Measurements from ENCODE around the gene CDC23. TPM values are rescaled to one million over a fixed set of nuclear protein-coding genes. Genes with fewer than 3 reads are reported as not detected.
"Not testable (repeated sequence)": the region's sequence is repeated elsewhere in the genome, so short reads cannot be mapped to it uniquely, and the experiment has no call there.

CDC23 gene
- total and polyA plus RNA-seq, 2 donors: 20.1 to 44.1 TPM

DNA sequence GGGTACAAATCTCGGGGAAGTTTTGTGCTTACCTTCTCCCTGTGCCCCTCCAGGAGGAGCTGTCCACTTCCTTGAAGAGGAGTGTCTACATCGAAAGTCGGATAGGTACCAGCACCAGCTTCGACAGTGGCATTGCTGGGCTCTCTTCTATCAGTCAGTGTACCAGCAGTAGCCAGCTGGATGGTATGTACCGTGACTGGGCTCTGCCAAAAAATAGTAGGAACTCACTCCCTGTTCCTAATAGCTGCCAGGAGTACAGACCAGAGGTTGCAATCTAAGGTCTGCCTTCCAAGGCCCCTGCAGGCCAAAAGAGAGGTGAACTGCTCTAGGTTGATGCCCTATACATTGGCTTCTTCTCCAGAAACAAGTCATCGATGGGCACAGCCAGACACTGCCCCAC lies 30.3 kb downstream of the CDC23 start:
- DNase-seq (ENCODE audit: extremely low spot score): no peak
- 93% methylated on average over 6 of the region's 6 CpGs for WGBS
- no peaks in the 10 kb centered on the region for H3K36me3 ChIP-seq (ENCODE audit: insufficient read depth)
- no peak overlapping the region for H3K27ac ChIP-seq (ENCODE audit: low read depth)
- no peaks in the 10 kb centered on the region for H3K4me1 ChIP-seq (ENCODE audit: insufficient read depth)
- no peak overlapping the region for H3K4me3 ChIP-seq (ENCODE audit: low read depth, low read length)

DNA sequence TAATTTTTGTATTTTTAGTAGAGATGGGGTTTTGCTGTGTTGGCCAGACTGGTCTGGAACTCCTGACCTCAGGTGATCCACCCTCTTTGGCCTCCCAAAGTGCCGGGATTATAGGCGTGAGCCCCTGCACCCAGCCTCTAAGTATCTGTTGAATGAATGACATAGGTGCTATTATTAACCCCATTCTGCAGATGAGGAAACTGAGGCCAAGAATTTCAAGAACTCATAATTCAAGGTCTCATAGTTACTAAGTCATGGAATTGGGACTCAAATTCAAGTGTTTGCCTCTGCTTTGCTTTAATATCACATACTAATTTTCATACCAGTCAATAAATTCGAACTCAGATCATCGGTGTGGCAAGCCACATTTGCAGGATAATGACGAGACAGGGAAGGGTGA lies 32.3 kb downstream of the CDC23 start:
- Histone ChIP-seq H3K4me1 (ENCODE audit: insufficient read depth) (peaks cover 2% of the 10 kb centered on the region), H3K36me3 (ENCODE audit: insufficient read depth) (no peaks in the 10 kb centered on the region), H3K4me3 (ENCODE audit: low read depth, low read length) (no peak overlapping the region), H3K27ac (ENCODE audit: low read depth) (no peak overlapping the region)
- WGBS: 94% methylated on average over 5 of the region's 5 CpGs
- no peak for DNase-seq (ENCODE audit: extremely low spot score)

DNA sequence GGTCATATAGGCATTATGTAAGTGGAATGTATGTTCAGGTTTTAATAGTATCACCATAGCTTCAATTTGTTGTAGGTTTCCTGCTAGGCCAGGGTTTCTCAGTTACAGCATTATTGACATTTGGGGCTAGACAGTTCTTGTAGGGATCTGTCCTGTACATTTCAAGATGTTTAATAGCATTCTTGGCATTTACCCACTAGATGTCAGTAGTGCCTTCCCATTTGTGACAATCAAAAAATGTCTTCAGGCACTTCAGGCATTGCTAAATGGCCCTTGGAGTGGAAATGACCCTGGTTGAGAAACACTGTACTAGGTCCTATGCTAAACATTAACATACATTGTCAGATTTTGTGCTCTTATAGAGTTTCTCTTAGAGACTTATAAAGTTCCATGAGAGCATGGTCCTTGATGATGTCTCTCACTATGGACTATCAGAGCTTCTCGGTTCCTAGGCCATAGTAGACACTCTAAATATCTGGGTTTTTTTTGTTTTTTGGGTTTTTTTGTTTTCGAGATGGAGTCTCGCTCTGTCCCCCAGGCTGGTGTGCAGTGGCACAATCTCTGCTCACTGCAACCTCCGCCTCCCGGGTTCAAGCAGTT lies 32.8 kb downstream of the CDC23 start:
- DNase-seq (ENCODE audit: extremely low spot score): peak; percentile 17
- no peaks in the 10 kb centered on the region for H3K36me3 ChIP-seq (ENCODE audit: insufficient read depth)
- peaks cover 2% of the 10 kb centered on the region for H3K4me1 ChIP-seq (ENCODE audit: insufficient read depth)
- 73% methylated on average over 5 of the region's 5 CpGs for WGBS
- no peak overlapping the region for H3K27ac ChIP-seq (ENCODE audit: low read depth)
- no peak overlapping the region for H3K4me3 ChIP-seq (ENCODE audit: low read depth, low read length)

DNA sequence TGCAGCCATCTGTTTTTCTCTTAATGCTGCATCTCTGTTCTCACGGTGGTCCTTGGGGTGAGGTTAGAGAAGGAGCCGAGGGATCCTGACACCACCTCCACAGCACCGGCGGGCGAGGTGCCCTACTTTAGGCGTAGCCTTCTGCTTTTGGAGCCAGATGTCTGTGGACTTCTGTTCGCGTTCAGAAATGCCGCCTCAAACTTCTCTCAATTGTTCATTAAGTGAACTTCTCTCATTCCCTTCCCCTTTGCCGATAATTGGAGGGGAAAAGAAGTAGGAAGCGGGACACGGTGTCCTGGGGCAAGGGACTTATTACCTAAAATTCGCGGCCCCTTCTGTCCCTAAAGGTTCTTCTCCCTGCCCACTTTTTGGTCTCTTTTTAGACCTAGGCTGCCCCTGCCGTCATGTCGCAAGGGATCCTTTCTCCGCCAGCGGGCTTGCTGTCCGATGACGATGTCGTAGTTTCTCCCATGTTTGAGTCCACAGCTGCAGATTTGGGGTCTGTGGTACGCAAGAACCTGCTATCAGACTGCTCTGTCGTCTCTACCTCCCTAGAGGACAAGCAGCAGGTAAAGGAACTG lies 33.8 kb downstream of the CDC23 start:
- H3K4me1 ChIP-seq (ENCODE audit: insufficient read depth): peaks cover 2% of the 10 kb centered on the region
- no peak for DNase-seq (ENCODE audit: extremely low spot score)
- H3K4me3 ChIP-seq (ENCODE audit: low read depth, low read length): no peak overlapping the region
- WGBS: 1% methylated on average over 23 of the region's 23 CpGs
- H3K27ac ChIP-seq (ENCODE audit: low read depth): no peak overlapping the region
- H3K36me3 ChIP-seq (ENCODE audit: insufficient read depth): no peaks in the 10 kb centered on the region

DNA sequence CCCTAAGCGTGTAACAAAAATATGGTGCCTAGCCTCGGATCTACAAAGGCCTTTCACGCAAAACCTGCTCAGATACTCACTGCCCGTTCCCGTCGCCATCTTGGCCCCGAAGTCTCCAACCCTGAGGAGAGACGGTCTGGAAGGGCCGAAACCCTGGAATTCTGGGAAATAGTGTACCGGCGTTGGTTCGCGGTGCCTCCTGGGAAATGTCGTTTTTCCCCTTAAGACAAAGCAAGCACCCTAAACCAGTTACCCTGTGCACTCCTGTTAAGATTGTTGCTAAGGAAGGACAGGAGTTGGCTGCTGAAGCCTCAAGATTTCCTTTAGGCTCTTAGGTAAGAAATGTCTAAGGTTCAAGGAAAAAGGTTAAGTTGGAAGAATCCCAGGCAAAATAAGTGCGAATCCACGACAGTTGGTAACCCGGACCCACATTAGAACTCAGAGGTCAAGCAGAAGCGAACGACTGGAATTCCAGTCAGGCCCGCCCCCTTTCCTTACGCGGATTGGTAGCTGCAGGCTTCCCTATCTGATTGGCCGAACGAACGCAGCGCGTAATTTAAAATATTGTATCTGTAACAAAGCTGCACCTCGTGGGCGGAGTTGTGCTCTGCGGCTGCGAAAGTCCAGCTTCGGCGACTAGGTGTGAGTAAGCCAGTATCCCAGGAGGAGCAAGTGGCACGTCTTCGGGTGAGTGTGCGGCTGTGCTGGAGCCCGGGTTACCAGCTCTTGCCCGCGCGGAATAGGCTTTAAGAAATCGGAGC lies 34.4 kb downstream of the CDC23 start, which contains the start of the genes BRD8 and KIF20A:
BRD8 (minus strand) TSS at position 115 of the 761 bp plus-strand sequence; CDS start at position 99, 16 bp downstream.
KIF20A (plus strand) TSS at position 597 of the 761 bp plus-strand sequence. CDS start 569 bp downstream, outside the sequence.
- WGBS: under 1% methylated on average over 41 of the region's 41 CpGs
- Histone ChIP-seq H3K27ac (ENCODE audit: low read depth) (peak within 1 kb of the TSS; percentile 75), H3K36me3 (ENCODE audit: insufficient read depth) (no peaks in the 10 kb centered on the region), H3K4me3 (ENCODE audit: low read depth, low read length) (peak within 1 kb of the TSS; percentile 78), H3K4me1 (ENCODE audit: insufficient read depth) (peaks cover 2% of the 10 kb centered on the region)
- peak; percentile 94 for DNase-seq (ENCODE audit: extremely low spot score)

DNA sequence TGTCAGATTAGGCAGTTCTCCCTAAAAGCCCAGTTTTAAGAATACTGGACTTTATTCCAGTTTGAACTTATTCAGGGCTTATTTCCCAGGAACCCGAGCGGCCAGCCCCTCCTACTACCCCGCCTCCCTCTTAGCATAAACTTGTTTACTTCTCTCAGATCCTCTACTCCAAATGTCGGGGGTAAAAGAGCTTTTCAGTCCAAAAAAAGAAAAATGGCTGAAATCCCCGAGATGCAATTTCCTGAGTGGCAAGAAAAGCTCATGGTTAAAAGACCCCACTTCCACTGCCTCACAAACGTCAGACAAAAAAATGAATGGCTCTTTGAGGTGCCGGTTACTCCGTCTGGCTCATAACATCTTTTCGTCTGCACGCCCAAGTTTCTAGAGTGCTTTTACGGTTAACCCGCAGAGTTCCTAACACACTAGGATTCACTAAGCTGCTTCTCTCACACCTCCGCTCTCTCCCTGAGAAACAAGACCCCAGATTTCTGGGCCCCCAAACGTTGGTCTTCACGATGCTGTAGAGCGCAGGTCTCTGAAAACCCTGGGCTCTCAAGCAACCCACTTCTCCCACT lies 35.1 kb downstream of the CDC23 start:
- H3K4me3 ChIP-seq (ENCODE audit: low read depth, low read length): peak overlapping the region; percentile 78
- H3K4me1 ChIP-seq (ENCODE audit: insufficient read depth): peaks cover 2% of the 10 kb centered on the region
- DNase-seq (ENCODE audit: extremely low spot score): no peak
- H3K36me3 ChIP-seq (ENCODE audit: insufficient read depth): no peaks in the 10 kb centered on the region
- WGBS: under 1% methylated on average over 16 of the region's 16 CpGs
- H3K27ac ChIP-seq (ENCODE audit: low read depth): peak overlapping the region; percentile 53

DNA sequence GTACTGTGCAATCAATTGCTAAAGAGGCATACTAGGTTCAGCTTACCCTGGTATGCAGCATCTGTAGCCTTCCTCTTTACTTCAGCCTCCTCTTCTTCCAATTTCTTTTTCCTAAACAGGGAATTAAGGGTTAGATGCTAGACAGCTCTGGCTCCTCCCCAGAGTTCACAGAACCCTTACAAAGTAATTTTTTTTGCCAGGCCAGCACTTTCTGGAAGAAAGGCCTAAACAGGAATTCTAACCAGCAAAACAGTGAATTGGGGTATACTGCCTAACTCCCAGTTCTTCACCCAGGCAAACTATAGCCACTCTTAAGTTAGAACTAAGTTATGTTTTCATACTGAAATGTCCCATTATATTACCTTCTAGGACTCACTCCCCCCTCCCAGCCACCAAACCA lies 42.8 kb downstream of the CDC23 start:
- no peaks in the 10 kb centered on the region for H3K4me1 ChIP-seq (ENCODE audit: insufficient read depth)
- peaks cover 12% of the 10 kb centered on the region for H3K36me3 ChIP-seq (ENCODE audit: insufficient read depth)
- H3K4me3 ChIP-seq (ENCODE audit: low read depth, low read length): no peak overlapping the region
- DNase-seq (ENCODE audit: extremely low spot score): no peak
- no peak overlapping the region for H3K27ac ChIP-seq (ENCODE audit: low read depth)

DNA sequence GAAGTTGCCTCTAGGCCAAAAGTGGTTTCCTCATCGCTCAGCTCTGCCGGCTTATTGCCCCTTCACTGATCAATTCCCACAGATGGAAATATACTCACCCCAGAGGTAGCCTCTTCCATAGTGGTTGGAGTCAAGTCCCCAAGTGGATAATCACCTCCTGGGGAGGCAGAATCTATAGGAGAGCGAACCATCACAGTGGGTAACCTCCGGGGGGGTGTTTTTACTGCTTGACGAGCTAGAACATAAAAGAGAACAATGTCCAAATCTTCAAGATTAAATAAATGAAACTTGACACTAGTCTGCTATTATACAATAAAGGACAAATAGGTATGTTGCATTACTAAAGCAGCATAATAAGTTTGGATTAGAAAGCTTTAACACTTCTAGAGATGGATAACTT lies 44.0 kb downstream of the CDC23 start:
- DNase-seq (ENCODE audit: extremely low spot score): no peak
- Histone ChIP-seq H3K4me1 (ENCODE audit: insufficient read depth) (no peaks in the 10 kb centered on the region), H3K4me3 (ENCODE audit: low read depth, low read length) (no peak overlapping the region), H3K27ac (ENCODE audit: low read depth) (no peak overlapping the region), H3K36me3 (ENCODE audit: insufficient read depth) (peaks cover 19% of the 10 kb centered on the region)
- 91% methylated on average over 5 of the region's 5 CpGs for WGBS

DNA sequence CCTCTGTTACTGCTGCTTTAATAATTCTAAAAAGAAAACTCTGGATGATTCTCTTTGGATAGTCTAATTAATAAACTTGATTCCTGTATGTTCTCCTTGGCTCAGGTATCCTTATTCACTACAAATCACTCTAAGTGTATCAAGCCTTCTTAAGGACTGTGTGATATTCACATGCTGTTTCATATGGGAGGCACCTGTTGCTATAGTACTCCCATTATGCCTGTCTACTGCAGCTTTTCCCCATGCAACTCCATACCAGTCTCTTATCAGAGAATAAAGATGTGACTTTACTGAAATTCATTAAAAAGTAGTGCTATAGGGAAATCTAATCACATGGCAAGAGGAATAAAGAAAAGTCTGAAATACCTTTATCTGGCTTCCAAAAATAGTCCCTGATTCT lies 49.4 kb downstream of the CDC23 start:
- no peak for DNase-seq (ENCODE audit: extremely low spot score)
- Histone ChIP-seq H3K36me3 (ENCODE audit: insufficient read depth) (peaks cover 33% of the 10 kb centered on the region), H3K4me3 (ENCODE audit: low read depth, low read length) (no peak overlapping the region), H3K27ac (ENCODE audit: low read depth) (no peak overlapping the region), H3K4me1 (ENCODE audit: insufficient read depth) (no peaks in the 10 kb centered on the region)

DNA sequence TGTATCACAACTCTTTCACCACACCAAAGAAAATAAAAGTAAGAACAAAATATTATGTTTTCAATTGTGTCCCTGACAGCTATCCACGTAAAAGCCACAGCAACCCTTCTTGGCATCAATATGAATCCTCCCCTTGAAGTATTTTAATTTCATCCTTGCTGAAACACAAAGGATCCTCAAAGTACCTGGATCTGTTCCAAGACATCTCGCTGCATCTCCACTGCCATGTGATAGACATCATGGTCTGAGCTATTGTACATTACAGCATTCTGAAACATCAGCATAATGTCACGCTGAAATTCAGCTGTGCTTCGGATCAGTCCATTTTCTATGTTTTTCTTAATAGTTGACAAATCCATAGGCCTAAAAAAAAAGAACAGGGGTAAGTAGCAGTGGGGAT lies 52.4 kb downstream of the CDC23 start:
- DNase-seq (ENCODE audit: extremely low spot score): no peak
- peaks cover 30% of the 10 kb centered on the region for H3K36me3 ChIP-seq (ENCODE audit: insufficient read depth)
- 93% methylated on average over 4 of the region's 4 CpGs for WGBS
- H3K4me3 ChIP-seq (ENCODE audit: low read depth, low read length): no peak overlapping the region
- no peaks in the 10 kb centered on the region for H3K4me1 ChIP-seq (ENCODE audit: insufficient read depth)
- H3K27ac ChIP-seq (ENCODE audit: low read depth): no peak overlapping the region

DNA sequence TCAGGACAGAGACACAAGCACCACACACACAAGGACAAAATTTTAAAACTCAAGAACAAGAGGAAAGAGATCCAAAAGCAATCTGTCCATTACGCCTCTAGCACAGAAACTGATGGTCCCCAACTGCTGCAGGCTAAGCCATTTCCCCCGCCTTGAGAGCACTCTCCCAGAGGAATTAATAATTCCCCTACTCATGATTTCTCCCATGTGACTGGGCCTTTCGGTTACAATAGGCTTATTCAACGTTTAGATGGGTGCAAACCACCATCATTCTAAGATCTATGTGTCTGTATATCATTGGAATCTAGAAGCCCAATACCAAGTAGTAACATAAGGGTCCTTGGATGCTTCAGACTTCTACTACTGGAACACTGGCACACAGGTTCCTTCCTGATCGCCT lies 53.5 kb downstream of the CDC23 start:
- 91% methylated on average over 5 of the region's 5 CpGs for WGBS
- H3K36me3 ChIP-seq (ENCODE audit: insufficient read depth): peaks cover 24% of the 10 kb centered on the region
- H3K4me1 ChIP-seq (ENCODE audit: insufficient read depth): no peaks in the 10 kb centered on the region

DNA sequence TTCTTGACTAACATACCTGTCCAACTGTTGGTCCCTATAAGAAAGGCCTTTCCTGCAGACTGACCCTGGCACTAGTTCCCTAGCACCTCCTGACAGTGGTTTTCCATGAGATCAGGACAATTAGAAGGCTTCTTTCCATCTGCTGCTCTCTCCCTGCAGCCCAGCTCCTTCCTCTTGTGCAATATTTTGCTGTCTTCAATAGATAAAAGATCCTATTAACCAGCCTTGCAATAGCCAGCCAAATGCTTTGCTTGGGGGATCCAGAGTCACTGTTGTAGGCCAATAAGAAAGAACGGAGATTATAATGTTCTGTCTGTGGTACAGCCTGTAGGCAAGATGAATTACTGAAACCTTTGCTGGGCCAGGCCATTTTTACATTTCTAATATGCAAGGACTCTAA lies 55.5 kb downstream of the CDC23 start:
- 89% methylated on average over 1 of the region's 1 CpG for WGBS
- Histone ChIP-seq H3K36me3 (ENCODE audit: insufficient read depth) (peaks cover 18% of the 10 kb centered on the region), H3K4me1 (ENCODE audit: insufficient read depth) (no peaks in the 10 kb centered on the region), H3K4me3 (ENCODE audit: low read depth, low read length) (no peak overlapping the region), H3K27ac (ENCODE audit: low read depth) (no peak overlapping the region)
- no peak for DNase-seq (ENCODE audit: extremely low spot score)

More for the DNA sequence above, 53.5 kb downstream of the CDC23 start:
- Histone ChIP-seq H3K27ac (ENCODE audit: low read depth) (no peak overlapping the region), H3K4me3 (ENCODE audit: low read depth, low read length) (no peak overlapping the region)
- no peak for DNase-seq (ENCODE audit: extremely low spot score)

DNA sequence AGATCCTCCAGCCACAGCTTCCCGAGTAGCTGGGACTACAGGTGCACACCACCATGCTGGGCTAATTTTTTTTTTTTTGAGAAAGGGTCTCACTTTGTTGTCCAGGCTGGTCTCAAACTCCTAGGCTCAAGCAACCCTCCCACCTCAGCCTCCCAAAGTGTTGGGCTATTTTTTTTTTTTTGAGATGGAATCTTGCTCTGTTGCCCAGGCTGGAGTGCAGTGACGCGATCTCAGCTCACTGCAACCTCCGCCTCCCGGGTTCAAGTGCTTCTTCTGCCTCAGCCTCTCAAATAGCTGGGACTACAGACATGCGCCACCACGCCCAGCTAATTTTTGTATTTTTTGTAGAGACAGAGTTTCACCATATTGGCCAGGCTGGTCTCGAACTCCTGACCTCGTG lies 57.1 kb downstream of the CDC23 start:
- H3K27ac ChIP-seq (ENCODE audit: low read depth); H3K4me3 ChIP-seq (ENCODE audit: low read depth, low read length); DNase-seq (ENCODE audit: extremely low spot score); H3K4me1 ChIP-seq (ENCODE audit: insufficient read depth): not testable (repeated sequence)
- WGBS: 97% methylated on average over 9 of the region's 9 CpGs
- H3K36me3 ChIP-seq (ENCODE audit: insufficient read depth): peaks cover 16% of the 10 kb centered on the region

DNA sequence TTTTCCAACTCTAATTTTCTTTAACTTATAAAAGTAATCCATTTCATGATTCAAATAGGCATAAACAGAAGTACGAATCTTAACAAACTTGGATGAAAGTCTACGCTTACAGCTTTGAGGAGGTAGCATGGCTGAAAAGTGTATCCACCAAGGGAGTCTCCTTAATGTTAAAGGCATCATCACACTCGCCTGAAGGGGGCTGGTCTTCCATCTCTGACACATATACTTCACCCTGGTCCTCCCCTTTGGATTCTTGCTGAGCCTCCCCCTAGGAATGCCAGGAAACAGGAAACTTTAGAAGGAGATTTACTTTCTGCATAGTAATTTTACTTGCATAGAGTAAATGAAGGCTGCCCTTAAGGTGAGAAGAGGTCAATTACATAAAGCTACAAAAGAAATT lies 63.6 kb downstream of the CDC23 start:
- no peak overlapping the region for H3K27ac ChIP-seq (ENCODE audit: low read depth)
- WGBS: 60% methylated on average over 3 of the region's 3 CpGs
- no peaks in the 10 kb centered on the region for H3K36me3 ChIP-seq (ENCODE audit: insufficient read depth)
- no peak for DNase-seq (ENCODE audit: extremely low spot score)
- H3K4me1 ChIP-seq (ENCODE audit: insufficient read depth): no peaks in the 10 kb centered on the region
- no peak overlapping the region for H3K4me3 ChIP-seq (ENCODE audit: low read depth, low read length)

Measured in urinary bladder (tissue), 4 donors.